Activated naive CD8-positive, alpha-beta T cell treated with anti-CD3 and anti-CD28 coated beads for 36 hours (primary cell): Measurements from ENCODE around the gene PNRC2. TPM values are rescaled to one million over a fixed set of nuclear protein-coding genes. Genes with fewer than 3 reads are reported as not detected.
"Not testable (repeated sequence)": the region's sequence is repeated elsewhere in the genome, so short reads cannot be mapped to it uniquely, and the experiment has no call there.

Experiments
- DNase-seq: peaks from one replicate; pipeline ENCODE4 v3.0.0; 2021
- H3K27ac Mint-ChIP-seq: one replicate; pipeline ENCODE4 v1.8.0; 2022; ENCODE audit warnings: mild to moderate bottlenecking, moderate library complexity, mixed read lengths
- H3K27me3 Mint-ChIP-seq: one replicate; pipeline ENCODE4 v1.8.0; 2022; ENCODE audit warnings: mild to moderate bottlenecking, mixed read lengths
- H3K36me3 Mint-ChIP-seq: one replicate; pipeline ENCODE4 v1.8.0; 2021; ENCODE audit warnings: mild to moderate bottlenecking, mixed read lengths
- H3K4me1 Mint-ChIP-seq: one replicate; pipeline ENCODE4 v1.8.0; 2021; ENCODE audit warnings: mixed read lengths
- H3K4me3 Mint-ChIP-seq: one replicate; pipeline ENCODE4 v1.8.0; 2022; ENCODE audit warnings: mild to moderate bottlenecking, moderate library complexity, mixed read lengths
- H3K9me3 Mint-ChIP-seq: one replicate; pipeline ENCODE4 v1.8.0; 2022; ENCODE audit warnings: mixed read lengths
- total RNA-seq, 2 experiments: library from RNA; stranded (reverse); gene quantifications; one replicate each; pipeline ENCODE4 v1.2.3, GENCODE V29; 2021

The PNRC2 gene
- total RNA-seq, 2 experiments from 2014 or later = 162 to 165 TPM

DNA sequence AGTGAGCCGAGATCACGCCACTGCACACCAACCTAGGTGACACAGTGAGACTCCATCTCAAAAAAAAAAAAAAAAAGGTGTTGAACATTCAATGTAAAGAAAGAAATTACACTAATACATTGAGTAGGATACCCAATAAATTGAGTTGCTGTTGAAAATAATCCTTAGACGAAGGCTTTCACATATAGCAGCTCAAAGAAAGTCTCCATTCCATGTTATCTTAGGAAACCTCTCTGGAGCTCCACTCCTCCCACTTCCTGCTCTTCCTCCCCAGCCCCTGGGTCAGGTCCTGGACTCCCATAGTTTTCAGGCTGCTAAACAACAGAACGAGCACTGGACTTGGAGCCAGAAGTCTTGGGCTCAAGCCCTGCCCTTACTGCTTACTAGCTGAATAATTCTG is 30.8 kb upstream of the PNRC2 start:
- Mint-ChIP-seq H3K27ac (no peak overlapping the region), H3K4me3 (no peak overlapping the region), H3K4me1 (no peaks in the 10 kb centered on the region), H3K9me3 (no peaks in the 10 kb centered on the region), H3K27me3 (no peaks in the 10 kb centered on the region), H3K36me3 (no peaks in the 10 kb centered on the region)
- no peak for DNase-seq

DNA sequence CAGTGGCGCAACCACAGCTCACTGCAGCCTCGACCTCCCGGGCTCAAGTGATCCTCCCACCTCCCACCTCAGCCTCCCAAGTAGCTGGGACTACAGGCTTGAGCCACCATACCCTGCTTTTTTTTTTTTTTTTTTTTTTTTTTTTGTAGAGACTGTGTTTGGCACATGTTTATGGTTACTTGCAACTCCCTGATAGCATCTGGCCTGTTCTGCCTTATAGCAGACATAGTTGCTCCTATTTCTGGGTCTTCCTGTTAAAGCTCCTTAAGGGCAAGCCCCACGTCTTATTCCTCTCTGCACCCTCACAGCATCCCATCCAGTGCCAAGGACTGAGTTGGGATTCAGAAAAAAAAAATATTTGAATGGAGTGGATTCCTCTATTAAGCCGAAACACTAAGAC is 29.4 kb upstream of the PNRC2 start:
- Mint-ChIP-seq H3K4me3 (no peak overlapping the region), H3K4me1 (no peaks in the 10 kb centered on the region), H3K36me3 (no peaks in the 10 kb centered on the region), H3K9me3 (no peaks in the 10 kb centered on the region), H3K27ac (no peak overlapping the region), H3K27me3 (no peaks in the 10 kb centered on the region)
- no peak for DNase-seq

- DNase-seq = no peak
- Mint-ChIP-seq H3K27ac (no peak overlapping the region), H3K4me1 (no peaks in the 10 kb centered on the region), H3K4me3 (no peak overlapping the region), H3K9me3 (no peaks in the 10 kb centered on the region), H3K27me3 (no peaks in the 10 kb centered on the region), H3K36me3 (no peaks in the 10 kb centered on the region)
These were observed 28.7 kb upstream of the PNRC2 start for GRCh38 chr1:23930861-23931490.

DNA sequence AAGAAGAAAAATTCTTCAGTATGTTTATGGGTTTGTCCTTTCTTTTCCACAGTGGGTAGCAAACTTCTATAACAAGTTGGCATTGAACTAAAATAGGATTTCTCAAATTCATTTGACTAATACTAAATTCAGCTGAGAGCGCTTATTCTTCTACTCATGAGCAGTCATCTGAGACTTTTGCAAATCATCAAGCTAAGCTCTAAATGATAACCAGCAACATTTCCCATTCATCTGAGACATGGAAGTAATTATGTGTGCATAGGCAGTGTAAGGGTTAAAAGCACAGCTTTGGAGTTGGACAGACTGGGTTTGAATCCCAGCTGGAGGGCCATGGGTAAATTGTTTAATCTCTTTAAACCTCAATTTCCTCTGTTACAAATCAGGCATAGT is 28.1 kb upstream of the PNRC2 start:
- H3K9me3 Mint-ChIP-seq = no peaks in the 10 kb centered on the region
- DNase-seq = no peak
- H3K4me3 Mint-ChIP-seq = no peak overlapping the region
- no peaks in the 10 kb centered on the region for H3K4me1 Mint-ChIP-seq
- H3K36me3 Mint-ChIP-seq = no peaks in the 10 kb centered on the region
- no peaks in the 10 kb centered on the region for H3K27me3 Mint-ChIP-seq
- no peak overlapping the region for H3K27ac Mint-ChIP-seq

DNA sequence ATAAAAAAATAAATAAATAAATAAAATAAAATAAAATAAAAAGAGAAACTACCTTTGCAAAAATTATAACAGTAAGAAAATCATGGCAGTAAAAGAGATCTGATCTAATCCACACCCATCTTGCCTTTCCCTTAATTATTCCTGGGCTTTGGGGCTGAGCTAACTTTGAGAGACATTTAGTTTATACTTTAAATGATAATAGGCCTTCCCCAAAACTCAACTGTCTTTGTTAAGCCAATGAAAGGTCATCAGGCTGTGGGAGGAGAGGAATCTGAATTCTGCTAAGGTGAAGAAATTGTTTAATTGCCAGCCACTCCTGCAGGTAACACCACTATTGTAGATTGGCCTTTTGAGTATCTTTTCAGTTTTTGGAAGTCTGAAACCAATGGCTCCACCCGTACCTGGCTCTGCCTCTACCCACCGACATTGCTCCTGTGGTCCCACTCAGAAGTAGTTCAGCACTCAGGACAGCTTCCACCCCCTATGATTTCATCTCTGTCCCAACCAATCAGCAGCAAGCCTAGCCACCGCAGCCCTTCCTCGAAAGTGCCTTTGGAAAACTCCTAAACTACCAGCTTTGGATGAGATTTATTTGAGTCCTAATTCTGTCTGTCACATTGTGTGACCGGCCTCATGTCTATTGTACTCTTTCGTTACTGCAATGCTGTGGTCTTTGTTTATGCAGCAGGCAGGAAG is 23.0 kb upstream of the PNRC2 start:
- Mint-ChIP-seq H3K36me3 (no peaks in the 10 kb centered on the region), H3K27ac (no peak overlapping the region), H3K9me3 (no peaks in the 10 kb centered on the region), H3K4me1 (no peaks in the 10 kb centered on the region), H3K4me3 (no peak overlapping the region), H3K27me3 (no peaks in the 10 kb centered on the region)
- no peak for DNase-seq

GRCh38 chr1:23947366-23947765 is 12.3 kb upstream of the PNRC2 start:
- H3K36me3 Mint-ChIP-seq = no peaks in the 10 kb centered on the region
- no peaks in the 10 kb centered on the region for H3K4me1 Mint-ChIP-seq

DNA sequence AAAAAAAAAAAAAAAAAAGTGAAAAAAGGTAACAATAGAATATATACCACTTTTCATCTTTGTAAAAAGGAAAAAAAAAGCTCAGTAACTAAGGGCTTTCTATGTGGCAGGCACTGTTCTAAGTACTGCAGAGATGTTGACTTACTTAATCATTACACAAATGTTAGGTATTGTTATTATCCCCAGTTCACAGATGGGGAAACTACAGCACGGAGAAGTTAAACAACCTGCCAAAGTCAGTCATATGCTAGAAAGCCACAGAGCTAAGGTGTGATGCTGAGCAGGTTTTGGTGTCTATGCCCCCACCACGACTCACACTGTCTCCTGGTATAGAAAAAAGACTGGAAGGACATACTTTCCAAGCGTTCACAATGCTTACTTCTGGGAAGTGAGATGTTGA is 6.6 kb upstream of the PNRC2 start:
- H3K27ac Mint-ChIP-seq = no peak overlapping the region
- no peaks in the 10 kb centered on the region for H3K27me3 Mint-ChIP-seq
- DNase-seq = no peak
- H3K4me3 Mint-ChIP-seq = no peak overlapping the region
- H3K9me3 Mint-ChIP-seq = no peaks in the 10 kb centered on the region
- peaks cover 19% of the 10 kb centered on the region for H3K4me1 Mint-ChIP-seq
- no peaks in the 10 kb centered on the region for H3K36me3 Mint-ChIP-seq

More at GRCh38 chr1:23947366-23947765, 12.3 kb upstream of the PNRC2 start:
- H3K9me3 Mint-ChIP-seq = peaks cover 6% of the 10 kb centered on the region
- H3K27me3 Mint-ChIP-seq = peaks cover 3% of the 10 kb centered on the region
- H3K4me3 Mint-ChIP-seq = no peak overlapping the region
- no peak overlapping the region for H3K27ac Mint-ChIP-seq
- DNase-seq = no peak

GRCh38 chr1:23957096-23957495 is 2.5 kb upstream of the PNRC2 start:
- peaks cover 24% of the 10 kb centered on the region for H3K36me3 Mint-ChIP-seq
- no peaks in the 10 kb centered on the region for H3K9me3 Mint-ChIP-seq
- no peak for DNase-seq
- peaks cover 39% of the 10 kb centered on the region for H3K4me1 Mint-ChIP-seq
- peak overlapping the region; percentile 59 for H3K4me3 Mint-ChIP-seq
- peak overlapping the region; percentile 74 for H3K27ac Mint-ChIP-seq
- no peaks in the 10 kb centered on the region for H3K27me3 Mint-ChIP-seq

- H3K27me3 Mint-ChIP-seq, H3K9me3 Mint-ChIP-seq, DNase-seq: not testable (repeated sequence)
- peak overlapping the region; percentile 100 for H3K27ac Mint-ChIP-seq
- H3K4me3 Mint-ChIP-seq = peak overlapping the region; percentile 99
- peaks cover 28% of the 10 kb centered on the region for H3K36me3 Mint-ChIP-seq
- peaks cover 46% of the 10 kb centered on the region for H3K4me1 Mint-ChIP-seq
These were observed 1.4 kb upstream of the PNRC2 start for GRCh38 chr1:23958040-23958809.

DNA sequence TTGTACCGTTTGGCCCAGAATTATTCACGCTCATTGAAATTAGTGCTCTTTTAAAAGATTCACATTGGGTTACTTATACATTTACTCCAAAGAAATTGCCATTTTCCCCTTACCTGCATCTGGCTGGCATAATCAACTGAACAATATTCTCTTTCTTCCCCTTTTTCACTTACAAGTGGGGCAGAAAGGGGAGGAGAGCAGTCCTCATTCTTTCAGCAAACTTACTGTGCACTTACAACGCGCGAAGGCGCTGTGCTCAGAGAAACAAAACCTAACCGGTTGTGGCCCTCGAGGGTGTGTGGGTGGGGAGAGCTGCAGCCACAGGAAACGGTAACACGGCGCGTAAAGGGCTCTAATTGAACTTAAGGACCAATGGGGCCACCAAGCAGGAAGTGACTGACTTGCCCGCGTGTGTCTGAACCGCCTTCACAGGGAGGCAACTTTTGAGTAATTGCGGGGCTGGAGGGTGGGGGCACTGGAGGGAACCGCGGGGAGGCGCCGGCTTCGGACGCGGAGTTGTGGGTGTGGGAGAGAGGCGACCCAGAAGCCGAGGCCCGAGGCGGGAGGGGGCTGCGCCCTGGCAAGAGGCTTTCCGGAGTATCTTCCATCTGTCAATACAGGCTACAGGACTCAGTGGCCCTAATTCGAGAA is 693 bp upstream of the PNRC2 start:
- Mint-ChIP-seq H3K27me3 (no peaks in the 10 kb centered on the region), H3K27ac (peak overlapping the region; percentile 100), H3K4me3 (peak overlapping the region; percentile 99), H3K9me3 (no peaks in the 10 kb centered on the region), H3K4me1 (peaks cover 51% of the 10 kb centered on the region), H3K36me3 (peaks cover 33% of the 10 kb centered on the region)
- peak; percentile 92 for DNase-seq

DNA sequence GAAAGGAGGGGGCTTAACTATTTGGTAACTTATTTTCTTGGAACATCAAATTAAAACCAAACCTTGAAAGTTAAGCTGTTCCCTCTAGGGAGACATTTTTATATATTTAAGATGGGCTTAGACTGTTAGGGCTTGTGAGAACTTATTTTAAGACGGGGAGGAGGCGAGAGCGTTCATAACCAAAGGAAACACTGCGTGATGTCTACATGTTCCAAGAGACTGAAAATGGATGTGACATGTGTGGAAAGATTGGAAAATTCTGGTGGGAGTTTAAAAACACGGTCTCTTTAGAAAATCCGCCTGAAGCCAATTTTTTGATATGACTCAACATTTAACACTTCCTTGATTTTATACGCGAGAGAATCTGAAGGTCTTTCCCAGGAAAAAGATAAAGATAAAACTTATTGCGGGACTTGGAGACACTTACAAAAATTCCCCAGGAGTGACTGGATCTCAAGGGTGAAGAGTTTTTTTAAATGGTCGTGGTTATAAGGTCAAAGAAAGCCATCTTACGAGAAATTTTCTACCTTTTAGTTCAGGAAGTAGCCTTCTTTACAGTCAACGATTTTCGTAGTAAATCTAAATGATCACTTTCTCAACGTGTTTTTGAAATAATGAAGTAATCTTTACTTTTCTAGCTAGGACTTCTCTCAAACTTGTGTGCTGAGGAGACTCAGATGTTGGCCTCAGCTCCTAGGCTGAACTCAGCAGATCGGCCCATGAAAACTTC is 828 bp downstream of the PNRC2 start:
- DNase-seq = no peak
- H3K27me3 Mint-ChIP-seq = no peaks in the 10 kb centered on the region
- H3K4me3 Mint-ChIP-seq = peak overlapping the region; percentile 99
- peaks cover 36% of the 10 kb centered on the region for H3K36me3 Mint-ChIP-seq
- no peaks in the 10 kb centered on the region for H3K9me3 Mint-ChIP-seq
- H3K27ac Mint-ChIP-seq = peak overlapping the region; percentile 100
- peaks cover 57% of the 10 kb centered on the region for H3K4me1 Mint-ChIP-seq

- Mint-ChIP-seq H3K4me1 (peaks cover 67% of the 10 kb centered on the region), H3K4me3 (no peak overlapping the region)
- no peak for DNase-seq
These were observed 4.1 kb downstream of the PNRC2 start for GRCh38 chr1:23963617-23964234.

DNA sequence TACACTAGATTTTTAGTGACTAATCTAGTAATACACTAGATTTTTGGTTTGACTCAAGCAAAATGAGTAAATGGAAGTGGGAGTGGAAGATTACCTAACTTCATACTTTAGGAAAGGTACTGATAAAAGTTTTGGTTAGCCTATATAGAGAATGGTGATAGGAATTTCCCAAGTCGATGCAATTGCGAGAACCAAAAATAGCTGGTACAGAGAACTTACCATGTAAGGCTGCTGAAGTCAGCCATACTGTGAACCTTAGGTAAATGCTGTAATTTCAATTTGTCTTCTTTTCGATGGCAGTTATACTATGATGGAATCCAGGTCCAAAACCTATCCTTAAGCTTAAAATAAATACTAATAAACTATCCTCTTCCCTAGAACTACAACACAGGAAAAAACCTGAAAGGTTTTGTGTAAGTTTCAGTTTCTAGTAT is 4.6 kb downstream of the PNRC2 start:
- Mint-ChIP-seq H3K36me3 (peaks cover 55% of the 10 kb centered on the region), H3K27ac (peak overlapping the region; percentile 76), H3K4me3 (no peak overlapping the region)

More at GRCh38 chr1:23963617-23964234, 4.1 kb downstream of the PNRC2 start:
- H3K36me3 Mint-ChIP-seq = peaks cover 55% of the 10 kb centered on the region
- H3K9me3 Mint-ChIP-seq = no peaks in the 10 kb centered on the region
- H3K27ac Mint-ChIP-seq = peak overlapping the region; percentile 76
- H3K27me3 Mint-ChIP-seq = no peaks in the 10 kb centered on the region

More for the DNA sequence above, 4.6 kb downstream of the PNRC2 start:
- Mint-ChIP-seq H3K9me3 (no peaks in the 10 kb centered on the region), H3K4me1 (peaks cover 66% of the 10 kb centered on the region), H3K27me3 (no peaks in the 10 kb centered on the region)
- no peak for DNase-seq
